IgD-negative memory B cell (primary cell): ENCODE results near the gene FOSL1. TPM values are rescaled to one million over a fixed set of nuclear protein-coding genes. Genes with fewer than 3 reads are reported as not detected.
"Not testable (repeated sequence)": the region's sequence is repeated elsewhere in the genome, so short reads cannot be mapped to it uniquely, and the experiment has no call there.

Experiments used
- H3K27ac Mint-ChIP-seq, 3 donors: one replicate each; pipeline ENCODE4 v1.8.0; 2020 to 2022; ENCODE audit warnings: mild to moderate bottlenecking in 3 of 3, mixed read lengths in 3 of 3, moderate library complexity in 1 of 3
- H3K27me3 Mint-ChIP-seq: one replicate; pipeline ENCODE4 v1.8.0; 2021; ENCODE audit warnings: mixed read lengths
- H3K36me3 Mint-ChIP-seq: one replicate; pipeline ENCODE4 v1.8.0; 2020; ENCODE audit warnings: mild to moderate bottlenecking, mixed read lengths
- H3K4me1 Mint-ChIP-seq, 3 donors: one replicate each; pipeline ENCODE4 v1.8.0; 2020 to 2022; ENCODE audit warnings: mixed read lengths in 3 of 3, mild to moderate bottlenecking in 1 of 3
- H3K4me3 Mint-ChIP-seq, 4 donors: one replicate each; pipeline ENCODE4 v1.8.0; 2020 to 2022; ENCODE audit warnings: mild to moderate bottlenecking in 4 of 4, mixed read lengths in 4 of 4, moderate library complexity in 3 of 4
- H3K9me3 Mint-ChIP-seq, 3 donors: one replicate each; pipeline ENCODE4 v1.8.0; 2020 to 2021; ENCODE audit warnings: mixed read lengths in 3 of 3, mild to moderate bottlenecking in 1 of 3
- polyA plus RNA-seq: library from polyadenylated mRNA; unstranded; fragments of 300-500 nt; fragmentation: Illumina TruSeq; gene quantifications from one replicate; pipeline ENCODE4 v1.2.3, GENCODE V29; 2021

Gene FOSL1
- polyA plus RNA-seq, 1 donor from 2014 or later: 0.79 TPM

DNA sequence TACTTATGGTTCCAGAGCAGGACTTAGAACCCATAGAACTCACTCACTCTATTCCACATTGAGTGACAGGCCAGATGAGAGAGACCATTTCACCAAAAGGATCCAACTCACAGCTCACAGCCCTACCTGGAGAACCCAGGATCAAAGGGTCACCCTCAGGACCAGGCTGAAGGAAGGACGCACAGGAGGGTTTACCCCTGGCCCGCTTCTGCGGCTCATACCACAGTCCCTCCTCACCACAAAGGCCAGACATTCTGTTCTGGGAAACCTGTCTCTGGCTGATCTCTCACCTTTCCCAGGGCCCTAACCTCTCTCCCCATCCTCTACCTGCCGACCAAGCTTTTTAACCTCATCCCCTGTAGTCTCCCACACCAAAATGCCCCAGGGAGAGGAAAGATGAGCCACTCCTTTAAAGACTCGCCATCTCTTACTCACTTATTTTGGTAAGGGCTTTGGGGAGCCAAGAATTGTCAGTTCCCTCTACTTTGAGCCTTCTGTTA, 4.7 kb downstream of the FOSL1 start:
- peaks cover 4% of the 10 kb centered on the region for H3K27me3 Mint-ChIP-seq
- peak overlapping the region in 2 of 3 donors; percentile 50 to 89 for H3K27ac Mint-ChIP-seq
- peaks cover 15 to 22% (median 19%) of the 10 kb centered on the region in 3 donors for H3K4me1 Mint-ChIP-seq
- no peaks in the 10 kb centered on the region for H3K9me3 Mint-ChIP-seq
- H3K36me3 Mint-ChIP-seq: peaks cover 3% of the 10 kb centered on the region
- peak overlapping the region in 2 of 4 donors; percentile 17 to 74 for H3K4me3 Mint-ChIP-seq

DNA sequence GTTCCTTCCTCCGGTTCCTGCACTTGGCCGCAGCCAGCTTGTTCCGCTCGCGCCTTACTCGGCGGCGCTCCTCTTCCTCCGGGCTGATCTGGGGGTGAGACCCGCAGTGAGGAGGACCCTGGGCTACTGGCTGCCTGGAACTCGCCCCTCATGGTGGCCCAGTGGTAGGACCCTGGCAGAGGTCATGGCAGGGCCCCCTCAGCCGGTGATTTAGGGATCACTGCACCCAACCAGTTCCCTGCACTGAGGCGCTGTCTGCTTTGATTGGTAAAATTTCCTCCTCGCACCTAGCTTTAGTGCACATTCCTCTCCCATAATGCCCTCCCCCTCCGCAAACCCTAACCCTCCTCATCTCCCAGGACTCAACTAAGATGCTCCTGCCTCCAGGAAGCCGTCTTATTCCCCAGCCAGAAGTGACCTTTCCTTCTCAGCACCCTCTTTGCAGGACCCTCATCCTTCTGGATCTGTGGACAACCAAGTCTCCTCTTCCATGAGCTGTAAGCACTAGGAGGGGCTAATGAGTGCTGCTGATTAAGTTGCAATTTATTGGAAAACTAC, 6.1 kb downstream of the FOSL1 start:
- peak overlapping the region; percentile 24 to 94 (median 83) for H3K27ac Mint-ChIP-seq
- peak overlapping the region; percentile 77 to 92 (median 90) for H3K4me3 Mint-ChIP-seq
- no peaks in the 10 kb centered on the region for H3K27me3 Mint-ChIP-seq
- H3K9me3 Mint-ChIP-seq: no peaks in the 10 kb centered on the region
- peaks cover 25 to 31% (median 31%) of the 10 kb centered on the region in 3 donors for H3K4me1 Mint-ChIP-seq
- peaks cover 3% of the 10 kb centered on the region for H3K36me3 Mint-ChIP-seq

DNA sequence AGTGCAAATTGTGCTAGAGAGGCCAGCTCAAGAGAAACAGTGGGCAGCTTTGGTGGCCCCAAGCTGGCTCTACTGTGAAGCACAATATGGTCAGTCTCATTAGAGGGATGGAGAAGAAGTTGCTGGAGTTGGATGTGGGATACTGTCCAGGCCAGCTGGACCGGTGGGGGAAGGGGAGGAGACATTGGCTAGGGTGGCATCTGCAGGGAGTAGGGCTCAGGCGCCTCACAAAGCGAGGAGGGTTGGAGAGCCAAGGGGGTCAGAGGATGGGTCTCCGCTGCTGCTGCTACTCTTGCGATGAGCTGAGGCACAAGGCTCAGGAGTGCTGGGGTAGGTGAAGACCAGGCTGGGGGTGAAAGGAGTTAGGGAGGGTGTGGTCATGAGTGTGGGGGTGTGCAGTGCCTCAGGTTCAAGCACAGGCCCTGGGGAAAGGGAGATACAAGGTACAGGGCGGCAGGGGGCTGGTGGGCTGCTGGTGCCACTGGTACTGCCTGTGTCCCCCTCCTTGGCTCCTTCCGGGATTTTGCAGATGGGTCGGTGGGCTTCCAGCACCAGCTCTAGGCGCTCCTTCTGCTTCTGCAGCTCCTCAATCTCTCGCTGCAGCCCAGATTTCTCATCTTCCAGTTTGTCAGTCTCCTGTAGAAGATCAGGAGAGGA, 7.4 kb downstream of the FOSL1 start:
- Mint-ChIP-seq H3K36me3 (no peaks in the 10 kb centered on the region), H3K4me1 (peaks cover 31 to 39% (median 37%) of the 10 kb centered on the region in 3 donors), H3K27ac (peak overlapping the region; percentile 40 to 83 (median 48)), H3K27me3 (no peaks in the 10 kb centered on the region), H3K4me3 (peak overlapping the region; percentile 89 to 96 (median 92)), H3K9me3 (no peaks in the 10 kb centered on the region)

DNA sequence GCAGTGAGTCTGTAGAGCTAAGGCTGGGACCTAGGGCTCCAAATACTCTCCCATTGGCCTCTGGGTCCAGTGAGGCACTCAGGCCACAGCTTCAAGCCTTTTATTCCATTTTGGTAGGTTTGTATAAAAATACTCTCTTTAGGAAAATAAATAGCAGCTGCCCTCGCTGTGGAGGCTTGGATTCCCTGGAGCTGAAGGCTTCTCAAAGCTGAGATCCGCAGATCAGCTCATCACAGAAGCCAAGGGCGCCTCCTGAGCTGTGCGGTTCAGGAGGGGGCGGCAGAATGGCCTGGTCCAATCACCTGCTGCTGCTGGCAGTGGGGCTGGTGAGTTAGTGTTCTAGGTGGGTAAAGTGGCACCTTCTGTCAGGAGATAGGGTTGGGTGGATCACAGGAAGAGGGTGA, 8.0 kb downstream of the FOSL1 start:
- H3K9me3 Mint-ChIP-seq, H3K27me3 Mint-ChIP-seq, H3K36me3 Mint-ChIP-seq: not testable (repeated sequence)
- Mint-ChIP-seq H3K4me3 (peak overlapping the region; percentile 75 to 96 (median 90)), H3K27ac (peak overlapping the region; percentile 40 to 83 (median 48)), H3K4me1 (peaks cover 31 to 39% (median 37%) of the 10 kb centered on the region in 3 donors)

DNA sequence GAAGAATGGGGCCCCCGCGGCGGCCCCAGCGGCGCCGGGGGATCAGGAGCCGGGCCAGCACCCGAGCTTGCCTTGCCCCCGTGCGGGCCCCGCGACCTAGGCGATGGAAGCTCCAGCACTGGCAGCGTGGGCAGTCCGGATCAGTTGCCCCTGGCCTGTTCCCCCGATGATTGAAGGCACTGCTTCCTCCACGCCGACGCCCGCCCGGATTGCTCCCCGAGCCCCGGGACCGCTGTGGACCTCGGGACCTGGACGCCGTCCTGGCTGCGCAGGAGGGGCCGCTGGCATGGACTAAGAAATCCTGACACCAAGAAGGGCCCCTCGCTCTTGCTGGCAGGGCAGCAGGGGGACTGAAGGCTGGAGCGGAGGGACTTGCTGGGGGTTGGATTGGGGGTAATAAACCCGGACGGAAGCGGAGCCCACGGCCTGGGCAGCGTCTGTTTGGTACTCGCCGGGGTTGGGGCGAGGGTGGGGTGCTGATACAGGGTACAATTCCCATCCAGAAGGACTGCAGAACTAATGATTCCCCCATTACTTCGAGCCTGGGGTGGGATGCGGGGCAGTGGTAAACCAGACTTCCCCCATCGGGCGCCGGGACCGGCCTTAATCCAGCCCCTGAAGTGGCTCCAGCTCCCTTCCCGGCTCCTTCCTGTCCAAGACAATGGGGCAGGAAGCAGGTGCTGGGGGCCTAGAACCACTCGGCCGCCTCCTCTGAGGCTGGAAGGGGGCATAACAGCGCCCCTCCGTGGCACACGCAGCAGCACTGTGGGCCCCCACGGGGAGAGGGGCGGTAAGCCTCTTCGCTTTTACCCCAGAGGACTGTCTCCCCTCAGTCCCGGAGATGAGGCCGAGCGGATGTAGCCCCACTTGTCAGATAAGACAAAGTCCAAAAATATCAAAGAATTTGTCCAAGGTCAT, 8.7 kb downstream of the FOSL1 start:
- Mint-ChIP-seq H3K4me3 (peak overlapping the region; percentile 87 to 96 (median 92)), H3K27ac (peak overlapping the region; percentile 40 to 93 (median 48)), H3K4me1 (peaks cover 31 to 44% (median 40%) of the 10 kb centered on the region in 3 donors), H3K36me3 (no peaks in the 10 kb centered on the region), H3K9me3 (no peaks in the 10 kb centered on the region), H3K27me3 (no peaks in the 10 kb centered on the region)

DNA sequence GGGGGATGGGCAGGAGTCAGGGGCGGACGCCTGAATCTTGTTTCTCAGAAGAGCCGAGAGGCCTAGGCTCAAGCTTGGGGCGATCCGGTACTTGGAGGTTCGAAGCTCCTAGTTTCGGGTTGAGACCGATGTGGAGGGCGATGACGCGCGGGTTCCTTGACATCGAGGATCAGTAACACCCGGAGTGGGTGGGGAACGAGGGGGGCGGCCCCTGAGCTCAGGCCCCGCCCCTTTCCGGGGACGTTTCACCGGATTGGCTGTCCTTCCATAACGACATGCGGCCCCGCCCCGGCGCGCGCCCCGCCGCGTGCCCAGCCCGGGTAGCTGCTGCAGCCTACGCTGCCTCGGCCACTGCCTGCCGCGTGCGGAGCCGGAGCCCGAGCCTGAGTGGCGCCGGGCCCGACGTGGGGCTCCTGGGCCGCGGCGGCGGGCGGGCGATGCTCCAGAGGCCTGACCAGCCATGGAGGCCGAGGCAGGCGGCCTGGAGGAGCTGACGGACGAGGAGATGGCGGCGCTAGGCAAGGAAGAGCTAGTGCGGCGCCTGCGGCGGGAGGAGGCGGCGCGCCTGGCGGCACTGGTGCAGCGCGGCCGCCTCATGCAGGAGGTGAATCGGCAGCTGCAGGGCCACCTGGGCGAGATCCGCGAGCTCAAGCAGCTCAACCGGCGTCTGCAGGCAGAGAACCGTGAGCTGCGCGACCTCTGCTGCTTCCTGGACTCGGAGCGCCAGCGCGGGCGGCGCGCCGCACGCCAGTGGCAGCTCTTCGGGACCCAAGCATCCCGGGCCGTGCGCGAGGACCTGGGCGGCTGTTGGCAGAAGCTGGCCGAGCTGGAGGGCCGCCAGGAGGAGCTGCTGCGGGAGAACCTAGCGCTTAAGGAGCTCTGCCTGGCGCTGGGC, 9.6 kb downstream of the FOSL1 start, which contains the start of gene CCDC85B:
Gene CCDC85B (plus strand): TSS at position 350 of the 895 bp plus-strand sequence. CDS start 111 bp downstream, at position 461.
- H3K9me3 Mint-ChIP-seq: no peaks in the 10 kb centered on the region
- peak within 1 kb of the TSS; percentile 89 to 96 (median 95) for H3K4me3 Mint-ChIP-seq
- H3K27me3 Mint-ChIP-seq: no peaks in the 10 kb centered on the region
- H3K36me3 Mint-ChIP-seq: no peaks in the 10 kb centered on the region
- peak within 1 kb of the TSS; percentile 93 to 98 (median 97) for H3K27ac Mint-ChIP-seq
- peaks cover 31 to 45% (median 39%) of the 10 kb centered on the region in 3 donors for H3K4me1 Mint-ChIP-seq

DNA sequence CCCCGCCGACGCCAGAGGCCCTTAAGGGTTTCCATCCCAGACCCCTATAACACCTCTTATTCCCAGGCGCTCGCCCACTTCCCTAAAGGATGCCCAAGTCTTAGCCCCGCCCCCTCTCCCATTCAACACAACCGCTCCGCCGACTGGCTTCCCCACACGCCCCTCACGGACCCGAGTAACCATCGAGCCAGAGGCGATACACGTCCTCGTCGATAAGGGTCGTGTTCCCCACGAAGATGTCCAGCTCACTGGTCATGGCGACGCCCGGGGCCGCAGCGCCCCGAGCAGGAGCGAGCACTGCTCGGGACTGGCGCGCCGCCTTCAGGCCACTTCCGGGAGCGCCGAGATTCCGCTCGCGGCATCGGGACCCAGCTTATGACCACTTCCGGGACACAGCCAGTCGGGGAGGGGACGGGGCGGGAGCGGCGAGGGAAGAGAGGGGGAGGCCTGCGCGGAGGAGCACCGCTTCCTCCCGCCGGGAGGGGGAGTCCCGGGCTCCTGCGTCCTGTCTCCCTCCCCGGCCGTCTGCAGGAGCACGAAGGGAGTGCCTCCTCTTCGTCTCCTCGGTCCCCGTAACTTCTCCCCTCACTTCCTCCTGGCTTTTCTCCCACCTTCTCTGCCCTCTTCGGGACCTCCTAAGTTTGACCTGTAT, 11.9 kb downstream of the FOSL1 start, which contains the start of gene FIBP:
Gene FIBP (minus strand): TSS at position 309 of the 652 bp plus-strand sequence. CDS start 53 bp downstream, at position 256.
- Mint-ChIP-seq H3K9me3 (no peaks in the 10 kb centered on the region), H3K36me3 (no peaks in the 10 kb centered on the region), H3K27ac (peak within 1 kb of the TSS; percentile 93 to 98 (median 97)), H3K4me1 (peaks cover 36 to 49% (median 46%) of the 10 kb centered on the region in 3 donors), H3K4me3 (peak within 1 kb of the TSS; percentile 89 to 96 (median 94)), H3K27me3 (no peaks in the 10 kb centered on the region)

DNA sequence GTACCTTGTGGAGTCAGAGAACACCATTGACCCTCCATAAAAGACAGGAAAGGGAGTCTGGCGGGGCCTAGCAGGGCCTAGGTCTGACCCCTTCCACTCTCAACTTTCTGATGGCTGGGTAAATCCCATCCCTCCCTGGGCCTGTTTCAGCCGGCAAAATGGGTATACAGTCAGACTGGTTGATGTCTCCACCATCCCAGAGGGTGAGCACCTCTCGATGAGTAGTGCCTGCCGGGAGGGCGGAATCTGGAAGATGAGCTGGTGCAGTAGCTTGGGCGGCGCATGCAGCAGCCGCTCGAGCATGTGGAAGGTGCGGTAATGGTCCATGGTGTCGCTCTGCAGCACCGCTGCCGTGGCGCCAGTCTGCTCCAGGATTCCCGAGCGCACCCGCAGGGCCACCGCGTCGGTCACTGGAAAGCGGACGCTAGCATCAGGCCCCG, 12.4 kb downstream of the FOSL1 start:
- Mint-ChIP-seq H3K27me3 (no peaks in the 10 kb centered on the region), H3K27ac (peak overlapping the region; percentile 93 to 98 (median 97)), H3K36me3 (no peaks in the 10 kb centered on the region), H3K4me3 (peak overlapping the region; percentile 89 to 96 (median 94)), H3K4me1 (peaks cover 34 to 48% (median 42%) of the 10 kb centered on the region in 3 donors), H3K9me3 (no peaks in the 10 kb centered on the region)

DNA sequence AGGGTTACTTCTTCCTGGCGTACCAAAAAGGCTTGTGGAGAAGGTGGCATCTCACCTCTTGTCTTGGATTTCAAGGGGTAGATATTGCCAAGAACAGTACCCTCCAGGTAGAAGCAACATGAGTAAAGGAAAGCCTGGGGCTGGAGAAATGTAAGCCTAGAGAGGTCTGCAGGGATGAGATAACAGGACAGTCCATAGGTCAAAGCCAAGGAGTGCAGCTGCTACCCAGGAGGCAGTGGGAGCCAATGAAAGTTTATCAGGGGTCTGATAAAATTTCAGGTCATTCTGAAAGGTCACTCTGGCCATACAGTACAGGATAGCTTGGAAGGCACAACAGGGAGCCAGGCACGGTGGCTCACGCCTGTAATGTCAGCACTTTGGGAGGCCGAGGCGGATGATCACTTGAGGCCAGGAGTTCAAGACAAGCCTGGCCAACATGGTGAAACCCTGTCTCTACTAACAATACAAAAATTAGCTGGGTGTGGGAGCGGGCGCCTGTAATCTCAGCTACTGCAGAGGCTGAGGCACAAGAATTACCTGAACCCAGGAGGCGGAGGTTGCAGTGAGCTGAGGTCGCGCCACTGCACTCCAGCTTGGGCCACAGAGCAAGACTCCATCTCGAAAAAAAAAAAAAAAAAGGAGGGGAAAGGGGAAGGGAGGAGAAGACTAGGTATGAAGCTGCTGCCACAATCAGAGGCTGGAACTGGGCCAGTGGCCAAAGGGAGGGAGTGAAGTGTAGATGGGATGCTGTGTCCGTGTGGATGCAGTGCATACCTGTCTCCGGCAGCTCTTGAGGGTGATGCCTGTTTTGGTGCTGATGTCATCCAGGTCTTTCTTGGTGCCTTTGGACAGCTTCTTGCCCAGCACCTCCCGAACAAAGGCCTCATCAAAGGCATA, 13.1 kb downstream of the FOSL1 start:
- no peaks in the 10 kb centered on the region for H3K36me3 Mint-ChIP-seq
- peaks cover 28 to 41% (median 35%) of the 10 kb centered on the region in 3 donors for H3K4me1 Mint-ChIP-seq
- H3K27me3 Mint-ChIP-seq: no peaks in the 10 kb centered on the region
- H3K27ac Mint-ChIP-seq: peak overlapping the region; percentile 23 to 93 (median 78)
- H3K9me3 Mint-ChIP-seq: no peaks in the 10 kb centered on the region
- peak overlapping the region; percentile 89 to 96 (median 94) for H3K4me3 Mint-ChIP-seq

DNA sequence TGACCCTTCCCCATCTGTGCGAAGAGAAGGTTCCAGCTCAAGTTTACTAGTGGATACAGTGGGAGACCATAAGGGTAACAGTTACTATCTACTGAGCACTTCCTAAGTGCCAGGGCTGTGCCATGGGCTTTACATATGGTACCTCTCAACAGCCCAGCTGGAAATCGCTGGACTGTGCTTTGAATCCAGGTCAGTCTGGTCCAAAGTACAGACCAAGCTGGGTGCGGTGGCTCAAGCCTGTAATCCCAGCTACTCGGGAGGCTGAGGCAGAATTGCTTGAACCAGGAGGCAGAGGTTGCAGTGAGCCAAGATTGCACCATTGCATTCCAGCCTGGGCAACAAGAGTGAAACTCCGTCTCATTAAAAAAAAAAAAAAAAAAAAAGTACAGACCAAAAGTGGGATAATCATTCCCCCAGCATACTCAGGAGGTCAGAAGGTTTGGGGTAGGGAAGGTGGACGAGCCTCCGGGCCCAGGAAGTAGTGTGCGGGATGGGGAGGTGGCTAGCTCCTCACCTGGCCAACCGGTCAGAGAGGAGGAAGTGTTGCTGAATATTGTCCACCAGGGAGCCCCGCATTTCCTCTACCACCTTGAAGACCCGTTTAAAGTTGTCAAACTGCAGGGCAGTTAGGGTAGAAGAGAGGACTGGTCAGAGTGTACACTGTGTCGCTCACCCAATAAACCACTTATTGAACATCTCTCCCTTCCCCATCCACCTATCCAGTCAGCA, 14.2 kb downstream of the FOSL1 start:
- no peaks in the 10 kb centered on the region for H3K9me3 Mint-ChIP-seq
- no peaks in the 10 kb centered on the region for H3K36me3 Mint-ChIP-seq
- peaks cover 27 to 37% (median 31%) of the 10 kb centered on the region in 3 donors for H3K4me1 Mint-ChIP-seq
- H3K27me3 Mint-ChIP-seq: no peaks in the 10 kb centered on the region
- H3K4me3 Mint-ChIP-seq: peak overlapping the region in 3 of 4 donors; percentile 72 to 96 (median 89)
- H3K27ac Mint-ChIP-seq: peak overlapping the region in 2 of 3 donors; percentile 80 to 95

DNA sequence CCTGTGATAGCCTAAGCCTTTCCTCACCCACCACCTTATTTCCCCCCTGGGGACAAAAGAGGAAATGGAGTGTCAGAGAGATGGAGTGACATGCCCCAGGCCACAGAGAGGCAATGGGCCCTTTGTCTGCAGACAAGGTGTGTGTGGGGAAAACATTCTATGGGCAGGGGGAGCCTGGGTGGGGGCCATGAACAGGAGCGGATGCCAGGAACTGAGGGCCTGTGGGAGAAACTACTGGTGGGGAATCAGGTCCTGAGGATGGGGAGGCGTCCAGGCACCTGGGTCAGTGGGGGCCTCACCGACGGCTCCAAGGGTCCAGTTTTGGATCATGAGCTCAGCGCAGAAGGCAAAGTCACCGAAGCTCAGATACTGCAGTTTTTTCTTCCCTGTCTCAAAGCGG, 15.0 kb downstream of the FOSL1 start:
- H3K27me3 Mint-ChIP-seq: no peaks in the 10 kb centered on the region
- H3K27ac Mint-ChIP-seq: peak overlapping the region in 2 of 3 donors; percentile 80 to 95
- H3K4me3 Mint-ChIP-seq: peak overlapping the region in 2 of 4 donors; percentile 78 to 88
- peaks cover 26 to 35% (median 30%) of the 10 kb centered on the region in 3 donors for H3K4me1 Mint-ChIP-seq
- H3K36me3 Mint-ChIP-seq: no peaks in the 10 kb centered on the region
- H3K9me3 Mint-ChIP-seq: no peaks in the 10 kb centered on the region

DNA sequence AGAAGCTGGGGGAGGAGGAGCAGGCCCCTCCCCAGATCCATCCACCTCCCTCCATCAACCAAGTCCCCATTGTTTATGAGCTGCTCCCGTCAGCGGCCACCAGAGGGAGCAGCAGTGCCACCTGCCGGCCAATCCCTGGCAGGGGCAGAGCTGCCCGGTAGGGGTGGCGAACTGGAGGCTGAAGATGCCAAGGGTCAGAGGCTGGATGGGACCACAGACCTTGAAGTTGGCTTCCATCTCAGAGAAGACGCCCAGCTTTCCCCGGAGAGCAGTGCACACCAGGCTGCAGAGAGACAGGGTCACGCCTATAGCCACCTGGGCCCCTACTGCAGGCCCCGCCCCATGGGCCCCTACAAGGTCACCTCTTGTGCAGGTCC, 15.5 kb downstream of the FOSL1 start:
- H3K9me3 Mint-ChIP-seq: no peaks in the 10 kb centered on the region
- H3K4me1 Mint-ChIP-seq: peaks cover 20 to 29% (median 25%) of the 10 kb centered on the region in 3 donors
- no peaks in the 10 kb centered on the region for H3K36me3 Mint-ChIP-seq
- H3K4me3 Mint-ChIP-seq: peak overlapping the region; percentile 63 to 88 (median 72)
- no peaks in the 10 kb centered on the region for H3K27me3 Mint-ChIP-seq
- H3K27ac Mint-ChIP-seq: peak overlapping the region in 2 of 3 donors; percentile 81 to 95
